ENCODE measurements around the gene GOLGA6C.
"Not testable (repeated sequence)": the region's sequence is repeated elsewhere in the genome, so short reads cannot be mapped to it uniquely, and the experiment has no call there.

DNA sequence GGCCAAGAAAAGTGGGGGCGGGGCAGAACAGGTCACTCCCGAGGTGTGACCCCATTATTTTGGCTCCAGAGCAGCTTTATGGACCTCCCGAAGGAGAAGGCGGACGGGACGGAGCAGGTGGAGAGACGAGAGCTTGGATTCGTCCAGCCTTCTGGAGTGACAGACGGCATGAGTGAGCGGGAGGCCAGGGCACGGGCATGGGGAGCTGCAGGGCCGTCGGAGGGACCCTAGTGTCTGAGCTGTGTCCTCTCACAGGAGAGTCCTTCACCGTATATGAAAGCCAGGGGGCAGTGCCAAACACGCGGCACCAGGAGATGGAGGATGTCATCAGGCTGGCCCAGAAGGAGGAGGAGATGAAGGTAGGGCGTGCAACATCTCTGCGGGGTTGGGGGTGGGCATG is 35.5 kb downstream of the GOLGA6C start:
- TF ChIP-seq, protein P1, sequence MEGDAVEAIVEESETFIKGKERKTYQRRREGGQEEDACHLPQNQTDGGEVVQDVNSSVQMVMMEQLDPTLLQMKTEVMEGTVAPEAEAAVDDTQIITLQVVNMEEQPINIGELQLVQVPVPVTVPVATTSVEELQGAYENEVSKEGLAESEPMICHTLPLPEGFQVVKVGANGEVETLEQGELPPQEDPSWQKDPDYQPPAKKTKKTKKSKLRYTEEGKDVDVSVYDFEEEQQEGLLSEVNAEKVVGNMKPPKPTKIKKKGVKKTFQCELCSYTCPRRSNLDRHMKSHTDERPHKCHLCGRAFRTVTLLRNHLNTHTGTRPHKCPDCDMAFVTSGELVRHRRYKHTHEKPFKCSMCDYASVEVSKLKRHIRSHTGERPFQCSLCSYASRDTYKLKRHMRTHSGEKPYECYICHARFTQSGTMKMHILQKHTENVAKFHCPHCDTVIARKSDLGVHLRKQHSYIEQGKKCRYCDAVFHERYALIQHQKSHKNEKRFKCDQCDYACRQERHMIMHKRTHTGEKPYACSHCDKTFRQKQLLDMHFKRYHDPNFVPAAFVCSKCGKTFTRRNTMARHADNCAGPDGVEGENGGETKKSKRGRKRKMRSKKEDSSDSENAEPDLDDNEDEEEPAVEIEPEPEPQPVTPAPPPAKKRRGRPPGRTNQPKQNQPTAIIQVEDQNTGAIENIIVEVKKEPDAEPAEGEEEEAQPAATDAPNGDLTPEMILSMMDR (IDR thresholded peaks at IDR 0.05) = not testable (repeated sequence)
- not testable (repeated sequence) for TF ChIP-seq POLR2A (IDR thresholded peaks at IDR 0.05)
